Measurements from ENCODE around the gene STAB2. TPM values are rescaled to one million over a fixed set of nuclear protein-coding genes. Genes with fewer than 3 reads are reported as not detected.

STAB2 gene
- total RNA-seq, 1 experiment from 2014 or later: not detected

DNA sequence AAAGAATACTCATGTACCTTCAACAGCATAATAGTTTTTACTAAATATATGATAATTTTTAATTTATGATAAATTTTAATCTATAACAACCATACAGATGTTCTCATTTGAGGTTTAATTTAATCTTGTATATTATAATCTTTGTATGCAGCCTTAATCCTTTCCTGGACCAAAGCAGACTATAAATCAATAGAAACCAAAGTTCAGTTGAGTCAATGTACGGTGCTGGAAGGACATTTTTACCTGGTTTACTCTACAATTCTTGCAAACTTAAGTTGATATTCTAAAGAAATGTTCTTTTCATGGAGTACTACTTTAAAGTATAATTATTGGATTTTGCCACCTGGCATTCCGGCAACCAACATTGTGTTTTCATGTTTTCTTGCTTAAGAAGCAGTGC, 118.0 kb downstream of the STAB2 start:
- CTCF ChIA-PET: no interaction called here
- ATAC-seq: no peak

DNA sequence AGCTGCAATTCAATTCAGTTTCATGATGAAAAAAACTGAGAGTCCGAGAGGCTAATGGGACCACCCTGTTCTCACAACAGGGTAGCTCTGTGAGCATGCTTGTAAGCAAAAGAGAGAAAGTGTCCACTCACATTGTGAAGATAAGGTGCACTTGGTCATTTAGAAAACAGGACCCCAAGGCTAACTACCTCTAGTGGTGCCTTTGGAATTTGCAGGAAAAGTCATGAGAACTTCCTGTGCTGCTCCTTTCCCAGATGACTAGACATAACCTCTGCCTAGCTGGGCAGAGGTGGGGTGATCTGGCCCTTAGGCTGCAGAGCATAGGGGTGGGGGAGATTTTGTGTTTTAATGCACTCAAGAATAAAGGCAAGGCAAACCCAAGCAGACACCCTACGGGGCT, 118.9 kb downstream of the STAB2 start:
- ChIA-PET RAD21 (ENCODE audit: low non-redundant PET in 1 of 2, low total read pairs in 2 of 2, uncharacterized antibody in 2 of 2, unreplicated experiment in 2 of 2) (no interaction called here), POLR2A (no interaction called here), CTCF (no interaction called here)
- Histone ChIP-seq H3K4me2 (ENCODE audit: low read length) (no peak overlapping the region), H3K9me2 (ENCODE audit: insufficient read depth) (no peaks in the 10 kb centered on the region), H3K36me3 (ENCODE audit: control insufficient read depth in 1 of 2, insufficient read depth in 2 of 2, low read length in 2 of 2) (no peaks in the 10 kb centered on the region), H3K79me2 (ENCODE audit: insufficient read depth, low read length) (no peaks in the 10 kb centered on the region), H2AFZ (ENCODE audit: low read depth, low read length, poor library complexity, severe bottlenecking) (peak overlapping the region; percentile 45), H3K4me3 (replicated peaks in 1 of 2; ENCODE audit: low read depth in 1 of 2, low read length in 2 of 2) (no peak overlapping the region), H4K20me1 (ENCODE audit: insufficient read depth) (no peaks in the 10 kb centered on the region), H3K9ac (ENCODE audit: low read length) (no peak overlapping the region), H3K27ac (ENCODE audit: low read depth, low read length) (no peak overlapping the region), H3K4me1 (ENCODE audit: control insufficient read depth in 1 of 2, insufficient read depth in 2 of 2, low read length in 2 of 2) (no peaks in the 10 kb centered on the region), H3K9me3 (ENCODE audit: control insufficient read depth in 1 of 2, insufficient read depth in 1 of 2, low read depth in 1 of 2, low read length in 2 of 2) (no peaks in the 10 kb centered on the region), H3K27me3 (ENCODE audit: insufficient read depth, low read length) (0 out of 2 replicates have a peak, but pooled peaks cover 7% of the 10 kb centered on the region)
- TF ChIP-seq, protein P1, sequence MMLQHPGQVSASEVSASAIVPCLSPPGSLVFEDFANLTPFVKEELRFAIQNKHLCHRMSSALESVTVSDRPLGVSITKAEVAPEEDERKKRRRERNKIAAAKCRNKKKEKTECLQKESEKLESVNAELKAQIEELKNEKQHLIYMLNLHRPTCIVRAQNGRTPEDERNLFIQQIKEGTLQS (IDR thresholded peaks at IDR 0.05): no peak
- TF ChIP-seq, protein P2, sequence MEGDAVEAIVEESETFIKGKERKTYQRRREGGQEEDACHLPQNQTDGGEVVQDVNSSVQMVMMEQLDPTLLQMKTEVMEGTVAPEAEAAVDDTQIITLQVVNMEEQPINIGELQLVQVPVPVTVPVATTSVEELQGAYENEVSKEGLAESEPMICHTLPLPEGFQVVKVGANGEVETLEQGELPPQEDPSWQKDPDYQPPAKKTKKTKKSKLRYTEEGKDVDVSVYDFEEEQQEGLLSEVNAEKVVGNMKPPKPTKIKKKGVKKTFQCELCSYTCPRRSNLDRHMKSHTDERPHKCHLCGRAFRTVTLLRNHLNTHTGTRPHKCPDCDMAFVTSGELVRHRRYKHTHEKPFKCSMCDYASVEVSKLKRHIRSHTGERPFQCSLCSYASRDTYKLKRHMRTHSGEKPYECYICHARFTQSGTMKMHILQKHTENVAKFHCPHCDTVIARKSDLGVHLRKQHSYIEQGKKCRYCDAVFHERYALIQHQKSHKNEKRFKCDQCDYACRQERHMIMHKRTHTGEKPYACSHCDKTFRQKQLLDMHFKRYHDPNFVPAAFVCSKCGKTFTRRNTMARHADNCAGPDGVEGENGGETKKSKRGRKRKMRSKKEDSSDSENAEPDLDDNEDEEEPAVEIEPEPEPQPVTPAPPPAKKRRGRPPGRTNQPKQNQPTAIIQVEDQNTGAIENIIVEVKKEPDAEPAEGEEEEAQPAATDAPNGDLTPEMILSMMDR (IDR thresholded peaks at IDR 0.05 in 2 of 3, conservative IDR thresholded peaks at IDR 0.05 in 1 of 3; ENCODE audit: borderline replicate concordance in 1 of 3, insufficient read depth in 1 of 3, low read depth in 2 of 3, low read length in 2 of 3): peak in 2 of 3 experiments; percentile 52 to 53; a peak in 3 of 6 replicates
- TF ChIP-seq JUND (IDR thresholded peaks at IDR 0.05) (no peak), ZNF274 (IDR thresholded peaks at IDR 0.05; ENCODE audit: low read depth, low read length) (no peak)
- DNase-seq (ENCODE audit: low read depth, low spot score): peak; percentile 6
- intact Hi-C loops (cut with micrococcal nuclease): no loop called here
- BruUV-seq (replicated peaks): no TSS peak
- ATAC-seq: peak; percentile 84

More for the DNA sequence above, 118.0 kb downstream of the STAB2 start:
- intact Hi-C loops (cut with micrococcal nuclease): no loop called here
- POLR2A ChIA-PET: no interaction called here
- no peak overlapping the region for H2AFZ ChIP-seq (ENCODE audit: low read depth, low read length, poor library complexity, severe bottlenecking)
- no peak overlapping the region for H3K9ac ChIP-seq (ENCODE audit: low read length)
- no peaks in the 10 kb centered on the region for H3K4me1 ChIP-seq (ENCODE audit: control insufficient read depth in 1 of 2, insufficient read depth in 2 of 2, low read length in 2 of 2)
- no peaks in the 10 kb centered on the region for H3K36me3 ChIP-seq (ENCODE audit: control insufficient read depth in 1 of 2, insufficient read depth in 2 of 2, low read length in 2 of 2)
- RAD21 ChIA-PET (ENCODE audit: low non-redundant PET in 1 of 2, low total read pairs in 2 of 2, uncharacterized antibody in 2 of 2, unreplicated experiment in 2 of 2): no interaction called here
- BruUV-seq (replicated peaks): no TSS peak
- DNase-seq (ENCODE audit: low read depth, low spot score): no peak
- no peaks in the 10 kb centered on the region for H3K9me2 ChIP-seq (ENCODE audit: insufficient read depth)
- TF ChIP-seq ZNF274 (IDR thresholded peaks at IDR 0.05; ENCODE audit: low read depth, low read length): no peak
- TF ChIP-seq RAD21 (IDR thresholded peaks at IDR 0.05; ENCODE audit: low read depth): no peak
- H3K27me3 ChIP-seq (ENCODE audit: insufficient read depth, low read length): peaks cover 7% of the 10 kb centered on the region; the same call in 1 of the 2 replicates
- H3K79me2 ChIP-seq (ENCODE audit: insufficient read depth, low read length): no peaks in the 10 kb centered on the region
- no peaks in the 10 kb centered on the region for H4K20me1 ChIP-seq (ENCODE audit: insufficient read depth)
- no peak overlapping the region for H3K4me3 ChIP-seq (replicated peaks in 1 of 2; ENCODE audit: low read depth in 1 of 2, low read length in 2 of 2)
- H3K9me3 ChIP-seq (ENCODE audit: control insufficient read depth in 1 of 2, insufficient read depth in 1 of 2, low read depth in 1 of 2, low read length in 2 of 2): no peaks in the 10 kb centered on the region
- H3K27ac ChIP-seq (ENCODE audit: low read depth, low read length): no peak overlapping the region
- H3K4me2 ChIP-seq (ENCODE audit: low read length): no peak overlapping the region
